Measurements from ENCODE around the gene MBNL1.
A peak's percentile ranks its signal among the peaks of the same experiment; 100 is the strongest.

Gene MBNL1

GRCh38 chr3:152496286-152496685, 227.6 kb downstream of the MBNL1 start:
- DNase-seq = no peak

GRCh38 chr3:152496716-152497115, 228.0 kb downstream of the MBNL1 start:
- DNase-seq = no peak

GRCh38 chr3:152497457-152497856, 228.7 kb downstream of the MBNL1 start:
- DNase-seq = no peak

- no peak for DNase-seq
These were observed 229.2 kb downstream of the MBNL1 start for GRCh38 chr3:152497890-152498289.

GRCh38 chr3:152499791-152500385, 231.2 kb downstream of the MBNL1 start:
- peak in 1 of 5 experiments; percentile 51 for DNase-seq

GRCh38 chr3:152505926-152506325, 237.2 kb downstream of the MBNL1 start:
- peak in 1 of 5 experiments; percentile 38 for DNase-seq

GRCh38 chr3:152508705-152509104, 240.0 kb downstream of the MBNL1 start:
- DNase-seq = no peak

GRCh38 chr3:152511904-152512303, 243.2 kb downstream of the MBNL1 start:
- no peak for DNase-seq

GRCh38 chr3:152513301-152513960, 244.7 kb downstream of the MBNL1 start:
- DNase-seq = no peak

All from T-helper 2 cell (primary cell).